Measurements from ENCODE around the gene KLHL17.
"Not testable (repeated sequence)": the region's sequence is repeated elsewhere in the genome, so short reads cannot be mapped to it uniquely, and the experiment has no call there.

KLHL17 gene

DNA sequence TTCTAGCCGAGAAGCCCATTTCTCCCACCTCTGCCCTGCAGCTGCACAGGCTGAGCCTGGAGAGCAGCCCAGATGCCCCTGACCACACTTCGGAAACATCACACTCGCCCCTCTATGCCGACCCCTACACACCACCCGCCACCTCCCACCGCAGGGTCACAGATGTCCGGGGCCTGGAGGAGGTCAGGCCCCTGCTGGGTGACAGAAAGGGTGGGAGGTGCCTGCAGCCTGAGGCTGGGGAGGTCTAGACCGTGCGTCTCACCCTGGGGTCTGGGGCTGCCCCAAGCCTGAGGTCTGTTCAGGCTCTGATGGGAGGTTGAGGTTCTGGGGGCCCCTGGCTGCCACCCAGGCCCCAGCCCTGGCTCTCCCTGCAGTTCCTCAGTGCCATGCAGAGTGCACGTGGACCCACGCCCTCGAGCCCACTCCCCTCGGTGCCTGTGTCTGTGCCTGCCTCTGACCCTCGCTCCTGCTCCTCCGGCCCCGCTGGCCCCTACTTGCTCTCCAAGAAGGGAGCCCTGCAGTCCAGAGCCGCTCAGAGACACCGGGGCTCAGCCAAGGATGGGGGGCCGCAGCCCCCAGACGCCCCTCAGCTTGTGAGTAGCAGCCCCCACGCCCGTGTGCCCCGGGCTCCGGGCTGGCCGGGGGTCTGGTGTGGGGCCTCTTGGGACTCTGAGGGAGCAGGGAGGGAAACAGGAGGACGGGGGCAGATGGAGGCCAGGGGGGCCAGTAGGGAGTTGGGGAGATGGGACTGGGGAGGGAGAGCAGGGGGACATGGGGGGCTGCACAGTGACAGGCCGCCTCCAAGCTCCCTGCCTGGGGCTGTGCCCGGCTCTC lies 13.3 kb downstream of the KLHL17 start:
- Histone ChIP-seq H3K4me1 (ENCODE audit: control insufficient read depth, insufficient read depth, low read length) (no peaks in the 10 kb centered on the region), H3K27ac (ENCODE audit: low read depth, low read length) (no peak overlapping the region), H3K36me3 (ENCODE audit: control insufficient read depth, insufficient read depth, low read length) (no peaks in the 10 kb centered on the region), H3K9me3 (ENCODE audit: control insufficient read depth, insufficient read depth, low read length) (no peaks in the 10 kb centered on the region), H3K4me3 (ENCODE audit: low read depth, low read length) (no peak overlapping the region), H3K9ac (ENCODE audit: low read depth, low read length) (no peak overlapping the region), H3K27me3 (ENCODE audit: control insufficient read depth, insufficient read depth, low read length) (peaks cover 32% of the 10 kb centered on the region)

DNA sequence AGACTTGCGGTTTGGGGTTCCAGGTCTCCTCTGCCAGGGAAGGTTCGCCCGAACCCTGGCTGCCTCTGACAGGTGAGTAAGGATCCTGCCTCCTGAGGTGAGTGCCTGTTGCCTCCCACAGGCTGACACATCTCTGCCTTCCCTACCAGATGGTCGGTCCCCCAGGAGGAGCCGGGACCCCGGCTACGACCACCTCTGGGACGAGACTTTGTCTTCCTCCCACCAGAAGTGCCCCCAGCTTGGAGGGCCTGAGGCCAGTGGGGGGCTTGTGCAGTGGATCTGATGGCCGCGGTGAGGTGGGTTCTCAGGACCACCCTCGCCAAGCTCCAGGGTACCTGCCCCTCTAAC lies 13.9 kb downstream of the KLHL17 start:
- H3K4me3 ChIP-seq (ENCODE audit: low read depth, low read length) = no peak overlapping the region
- H3K36me3 ChIP-seq (ENCODE audit: control insufficient read depth, insufficient read depth, low read length) = no peaks in the 10 kb centered on the region
- H3K4me1 ChIP-seq (ENCODE audit: control insufficient read depth, insufficient read depth, low read length) = no peaks in the 10 kb centered on the region
- H3K9me3 ChIP-seq (ENCODE audit: control insufficient read depth, insufficient read depth, low read length) = no peaks in the 10 kb centered on the region
- peaks cover 26% of the 10 kb centered on the region for H3K27me3 ChIP-seq (ENCODE audit: control insufficient read depth, insufficient read depth, low read length)
- no peak overlapping the region for H3K9ac ChIP-seq (ENCODE audit: low read depth, low read length)
- H3K27ac ChIP-seq (ENCODE audit: low read depth, low read length) = no peak overlapping the region

DNA sequence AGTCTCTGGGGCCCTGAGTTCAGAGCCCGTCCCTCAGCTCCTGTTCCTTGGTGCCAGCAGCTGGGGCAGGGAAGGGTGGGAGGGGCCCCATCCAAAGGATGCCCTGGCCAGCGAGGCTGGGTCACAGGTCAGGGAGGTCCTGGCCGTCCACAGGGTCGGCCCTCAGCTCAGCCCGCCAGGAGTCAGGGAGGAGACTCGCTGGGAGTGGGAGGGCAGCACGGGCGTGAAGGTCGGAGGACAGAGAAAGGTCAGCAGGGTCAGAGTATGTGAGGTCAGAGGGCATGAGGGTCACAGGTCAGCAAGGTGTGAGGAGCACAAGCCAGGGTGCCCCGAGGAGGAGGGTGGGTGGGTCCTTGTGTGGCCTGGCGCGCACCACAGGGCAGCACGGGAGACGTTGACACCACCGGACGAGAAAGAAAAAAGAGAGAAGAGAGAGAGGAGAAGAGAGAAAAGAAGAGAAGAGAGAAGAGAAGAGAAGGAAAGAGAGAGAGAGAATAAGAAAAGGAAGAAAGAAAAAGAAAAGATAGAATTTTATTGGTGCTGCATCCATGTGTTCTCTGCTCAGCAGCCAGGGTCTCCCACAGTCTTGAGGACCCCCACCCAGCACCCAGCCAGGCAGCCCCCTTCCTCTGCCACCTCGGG lies 14.4 kb downstream of the KLHL17 start:
- no peak overlapping the region for H3K4me3 ChIP-seq (ENCODE audit: low read depth, low read length)
- no peaks in the 10 kb centered on the region for H3K9me3 ChIP-seq (ENCODE audit: control insufficient read depth, insufficient read depth, low read length)
- peaks cover 25% of the 10 kb centered on the region for H3K27me3 ChIP-seq (ENCODE audit: control insufficient read depth, insufficient read depth, low read length)
- H3K36me3 ChIP-seq (ENCODE audit: control insufficient read depth, insufficient read depth, low read length) = no peaks in the 10 kb centered on the region
- H3K9ac ChIP-seq (ENCODE audit: low read depth, low read length) = no peak overlapping the region
- no peak overlapping the region for H3K27ac ChIP-seq (ENCODE audit: low read depth, low read length)
- H3K4me1 ChIP-seq (ENCODE audit: control insufficient read depth, insufficient read depth, low read length) = no peaks in the 10 kb centered on the region

DNA sequence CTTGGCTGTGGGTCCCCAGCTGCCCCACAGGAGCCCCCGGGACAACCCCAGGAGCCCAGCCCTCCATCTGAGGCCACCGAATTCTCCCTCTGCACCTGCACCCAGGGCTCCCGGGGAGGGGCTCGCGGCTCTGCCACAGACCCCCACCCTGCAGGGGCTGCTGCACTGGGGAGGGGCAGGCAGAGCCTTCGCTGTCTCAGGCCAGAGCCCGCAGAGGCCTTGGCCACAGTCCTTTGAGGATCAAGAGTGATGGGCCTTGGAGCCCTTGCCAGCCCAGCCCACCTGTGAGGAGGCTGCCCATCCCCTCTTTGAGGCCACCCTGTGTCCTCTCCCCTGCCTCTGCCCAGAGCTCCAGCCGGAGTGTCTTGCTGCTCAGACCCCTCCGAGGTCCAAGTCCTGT lies 15.0 kb downstream of the KLHL17 start:
- Histone ChIP-seq H3K27ac (ENCODE audit: low read depth, low read length) (no peak overlapping the region), H3K27me3 (ENCODE audit: control insufficient read depth, insufficient read depth, low read length) (peaks cover 22% of the 10 kb centered on the region), H3K36me3 (ENCODE audit: control insufficient read depth, insufficient read depth, low read length) (no peaks in the 10 kb centered on the region), H3K4me3 (ENCODE audit: low read depth, low read length) (no peak overlapping the region), H3K9ac (ENCODE audit: low read depth, low read length) (no peak overlapping the region), H3K4me1 (ENCODE audit: control insufficient read depth, insufficient read depth, low read length) (no peaks in the 10 kb centered on the region), H3K9me3 (ENCODE audit: control insufficient read depth, insufficient read depth, low read length) (no peaks in the 10 kb centered on the region)

DNA sequence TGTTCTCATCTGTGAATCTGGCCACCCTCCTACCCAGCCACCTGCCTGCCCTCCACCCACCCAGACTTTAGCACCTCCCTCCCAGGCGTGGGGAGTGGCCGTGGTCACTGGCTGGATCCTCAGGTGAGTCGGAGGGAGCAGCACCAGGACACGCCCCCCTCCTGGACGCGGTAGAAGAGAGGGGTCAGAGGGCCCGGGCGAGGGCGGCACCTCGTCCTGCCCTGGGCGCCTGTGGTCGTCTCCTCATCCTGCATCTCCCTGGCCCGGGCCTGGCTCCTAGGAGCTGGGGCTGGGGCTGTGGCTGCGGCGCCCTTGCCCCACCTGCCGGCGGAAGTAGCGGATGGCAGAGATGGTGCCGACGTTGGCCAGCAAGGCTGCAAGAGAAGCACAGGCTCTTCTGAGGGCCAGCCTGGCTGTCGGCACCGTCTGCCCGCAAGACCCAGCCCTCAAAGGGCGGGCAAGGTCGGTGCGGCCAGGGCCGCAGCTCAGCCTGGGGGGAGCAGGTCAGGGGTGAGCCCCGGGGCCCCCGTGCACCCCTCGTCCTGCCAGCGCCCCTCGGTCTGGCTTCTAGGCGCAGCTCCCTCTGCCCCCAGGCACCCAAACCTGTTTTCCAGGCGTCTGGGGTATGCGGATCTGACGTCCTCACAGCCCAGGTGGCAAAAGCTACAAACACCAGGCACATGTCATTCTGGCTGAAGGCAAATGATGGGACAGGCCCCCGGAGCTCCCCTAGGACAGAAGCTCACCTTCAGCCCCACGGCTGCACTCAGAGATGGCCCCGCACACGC lies 15.7 kb downstream of the KLHL17 start:
- H3K36me3 ChIP-seq (ENCODE audit: control insufficient read depth, insufficient read depth, low read length) = no peaks in the 10 kb centered on the region
- H3K9ac ChIP-seq (ENCODE audit: low read depth, low read length) = no peak overlapping the region
- no peaks in the 10 kb centered on the region for H3K9me3 ChIP-seq (ENCODE audit: control insufficient read depth, insufficient read depth, low read length)
- no peak overlapping the region for H3K27ac ChIP-seq (ENCODE audit: low read depth, low read length)
- no peak overlapping the region for H3K4me3 ChIP-seq (ENCODE audit: low read depth, low read length)
- no peaks in the 10 kb centered on the region for H3K4me1 ChIP-seq (ENCODE audit: control insufficient read depth, insufficient read depth, low read length)
- H3K27me3 ChIP-seq (ENCODE audit: control insufficient read depth, insufficient read depth, low read length) = peaks cover 20% of the 10 kb centered on the region

DNA sequence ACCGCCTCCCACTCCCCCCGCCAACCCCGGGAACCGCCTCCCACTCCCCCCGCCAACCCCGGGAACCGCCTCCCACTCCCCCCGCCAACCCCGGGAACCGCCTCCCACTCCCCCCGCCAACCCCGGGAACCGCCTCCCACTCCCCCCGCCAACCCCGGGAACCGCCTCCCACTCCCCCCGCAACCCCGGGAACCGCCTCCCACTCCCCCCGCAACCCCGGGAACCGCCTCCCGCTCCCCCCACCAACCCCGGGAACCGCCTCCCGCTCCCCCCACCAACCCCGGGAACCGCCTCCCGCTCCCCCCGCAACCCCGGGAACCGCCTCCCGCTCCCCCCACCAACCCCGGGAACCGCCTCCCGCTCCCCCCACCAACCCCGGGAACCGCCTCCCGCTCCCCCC lies 16.4 kb downstream of the KLHL17 start:
- not testable (repeated sequence) for H3K36me3 ChIP-seq (ENCODE audit: control insufficient read depth, insufficient read depth, low read length); H3K9me3 ChIP-seq (ENCODE audit: control insufficient read depth, insufficient read depth, low read length); H3K4me3 ChIP-seq (ENCODE audit: low read depth, low read length); H3K27ac ChIP-seq (ENCODE audit: low read depth, low read length); H3K9ac ChIP-seq (ENCODE audit: low read depth, low read length); H3K4me1 ChIP-seq (ENCODE audit: control insufficient read depth, insufficient read depth, low read length)
- peaks cover 25% of the 10 kb centered on the region for H3K27me3 ChIP-seq (ENCODE audit: control insufficient read depth, insufficient read depth, low read length)

DNA sequence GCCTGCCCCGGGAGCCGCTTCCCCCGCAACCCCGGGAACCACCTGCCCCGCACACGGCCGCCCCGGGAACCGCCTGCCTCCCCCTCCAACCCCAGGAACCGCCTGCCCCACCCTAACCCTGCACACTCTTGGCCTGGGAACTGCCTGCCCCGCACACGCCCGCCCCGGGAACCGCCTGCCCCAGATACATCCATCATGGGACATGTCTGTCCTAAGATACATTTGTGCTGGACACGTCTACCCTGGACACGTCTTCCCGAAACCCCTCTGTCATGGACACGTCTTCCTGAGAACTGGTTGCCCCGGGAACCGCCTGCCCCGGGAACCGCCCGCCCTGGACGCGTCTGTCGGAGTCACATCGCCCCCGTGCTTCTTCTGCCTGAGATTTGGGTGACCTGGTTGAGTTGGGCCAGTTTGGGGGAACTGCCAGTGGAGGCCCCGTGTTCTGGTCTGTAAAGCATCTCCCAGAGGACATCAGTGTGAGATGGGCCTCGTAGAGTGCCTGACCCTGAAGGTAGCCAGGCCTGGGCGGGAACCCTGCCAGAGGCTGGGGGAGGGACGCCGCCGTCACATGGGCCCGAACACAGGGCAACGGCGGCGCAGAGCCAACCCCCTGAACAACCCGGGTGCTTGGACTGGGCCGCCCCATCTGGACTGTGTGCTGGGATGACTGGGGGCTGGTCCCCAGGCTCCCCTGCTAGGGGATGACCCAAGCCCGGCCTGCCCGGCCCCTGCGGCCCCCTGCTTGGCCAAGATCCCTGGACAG lies 17.9 kb downstream of the KLHL17 start:
- H3K4me3 ChIP-seq (ENCODE audit: low read depth, low read length) = no peak overlapping the region
- H3K27ac ChIP-seq (ENCODE audit: low read depth, low read length) = no peak overlapping the region
- no peaks in the 10 kb centered on the region for H3K9me3 ChIP-seq (ENCODE audit: control insufficient read depth, insufficient read depth, low read length)
- H3K9ac ChIP-seq (ENCODE audit: low read depth, low read length) = no peak overlapping the region
- no peaks in the 10 kb centered on the region for H3K36me3 ChIP-seq (ENCODE audit: control insufficient read depth, insufficient read depth, low read length)
- H3K27me3 ChIP-seq (ENCODE audit: control insufficient read depth, insufficient read depth, low read length) = peaks cover 35% of the 10 kb centered on the region
- H3K4me1 ChIP-seq (ENCODE audit: control insufficient read depth, insufficient read depth, low read length) = no peaks in the 10 kb centered on the region

DNA sequence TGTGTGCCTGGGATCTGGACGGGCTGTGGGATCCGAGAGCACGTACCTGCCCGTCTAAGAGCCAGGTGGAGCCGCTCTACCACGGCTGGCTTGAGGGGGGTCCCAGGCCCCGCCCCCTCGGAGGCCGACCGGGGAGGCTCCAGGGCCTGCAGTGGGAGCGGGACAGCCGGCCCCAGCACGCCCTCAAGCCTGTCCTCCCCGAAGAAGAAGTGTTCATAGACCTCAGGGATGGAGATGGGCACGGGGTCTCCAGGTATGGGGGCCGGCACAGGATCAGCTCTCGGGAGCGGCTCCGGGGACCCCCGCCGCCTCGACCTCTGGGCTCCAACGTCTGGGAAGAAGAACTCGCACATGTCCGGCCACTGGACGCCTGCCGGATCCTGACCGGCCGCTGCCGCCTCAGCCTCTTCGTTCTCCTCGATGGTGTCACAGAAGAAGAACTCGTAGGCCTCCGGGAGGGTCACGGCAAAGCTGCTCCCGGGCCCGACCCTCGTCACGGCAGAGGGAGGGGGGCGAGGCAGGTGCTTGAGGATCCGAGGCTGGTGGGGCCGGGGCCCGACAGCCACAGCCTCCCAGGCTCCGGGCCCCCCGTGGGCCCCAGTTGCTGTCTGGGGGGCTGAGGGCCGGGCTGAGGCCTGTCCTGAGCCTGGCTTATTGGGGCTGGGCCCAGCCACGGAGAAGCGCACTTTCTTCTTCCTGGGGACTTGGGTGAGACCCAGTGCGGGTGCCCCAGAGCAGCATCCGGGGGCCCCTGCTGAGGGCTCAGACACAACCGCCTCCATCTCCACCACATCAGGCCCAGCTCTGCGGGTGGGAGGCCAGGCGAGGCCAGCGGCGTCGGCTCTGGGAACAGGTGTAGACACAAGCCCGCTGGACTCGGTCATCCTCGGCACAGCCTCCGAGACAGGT lies 18.7 kb downstream of the KLHL17 start:
- no peak overlapping the region for H3K4me3 ChIP-seq (ENCODE audit: low read depth, low read length)
- H3K27me3 ChIP-seq (ENCODE audit: control insufficient read depth, insufficient read depth, low read length) = peaks cover 39% of the 10 kb centered on the region

DNA sequence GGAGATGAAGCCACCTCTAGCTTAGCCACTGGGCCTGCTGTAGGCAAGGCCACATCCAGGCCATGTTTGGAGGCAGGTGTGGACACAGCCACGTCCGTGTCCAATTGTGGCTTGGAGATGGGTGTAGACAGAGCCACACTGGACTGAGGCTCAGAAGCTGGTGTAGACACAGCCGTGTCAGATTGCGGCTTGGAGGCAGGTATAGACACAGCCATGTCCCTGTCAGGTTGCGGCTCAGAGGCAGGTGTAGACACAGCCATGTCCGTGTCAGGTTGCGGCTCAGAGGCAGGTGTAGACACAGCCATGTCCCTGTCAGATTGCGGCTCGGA lies 19.3 kb downstream of the KLHL17 start:
- no peak overlapping the region for H3K27ac ChIP-seq (ENCODE audit: low read depth, low read length)
- no peaks in the 10 kb centered on the region for H3K9me3 ChIP-seq (ENCODE audit: control insufficient read depth, insufficient read depth, low read length)
- no peaks in the 10 kb centered on the region for H3K36me3 ChIP-seq (ENCODE audit: control insufficient read depth, insufficient read depth, low read length)
- H3K9ac ChIP-seq (ENCODE audit: low read depth, low read length) = no peak overlapping the region
- peaks cover 42% of the 10 kb centered on the region for H3K27me3 ChIP-seq (ENCODE audit: control insufficient read depth, insufficient read depth, low read length)
- no peaks in the 10 kb centered on the region for H3K4me1 ChIP-seq (ENCODE audit: control insufficient read depth, insufficient read depth, low read length)
- H3K4me3 ChIP-seq (ENCODE audit: low read depth, low read length) = no peak overlapping the region

More for the DNA sequence above, 18.7 kb downstream of the KLHL17 start:
- no peaks in the 10 kb centered on the region for H3K36me3 ChIP-seq (ENCODE audit: control insufficient read depth, insufficient read depth, low read length)
- H3K4me1 ChIP-seq (ENCODE audit: control insufficient read depth, insufficient read depth, low read length) = no peaks in the 10 kb centered on the region
- no peak overlapping the region for H3K27ac ChIP-seq (ENCODE audit: low read depth, low read length)
- H3K9ac ChIP-seq (ENCODE audit: low read depth, low read length) = no peak overlapping the region
- no peaks in the 10 kb centered on the region for H3K9me3 ChIP-seq (ENCODE audit: control insufficient read depth, insufficient read depth, low read length)

DNA sequence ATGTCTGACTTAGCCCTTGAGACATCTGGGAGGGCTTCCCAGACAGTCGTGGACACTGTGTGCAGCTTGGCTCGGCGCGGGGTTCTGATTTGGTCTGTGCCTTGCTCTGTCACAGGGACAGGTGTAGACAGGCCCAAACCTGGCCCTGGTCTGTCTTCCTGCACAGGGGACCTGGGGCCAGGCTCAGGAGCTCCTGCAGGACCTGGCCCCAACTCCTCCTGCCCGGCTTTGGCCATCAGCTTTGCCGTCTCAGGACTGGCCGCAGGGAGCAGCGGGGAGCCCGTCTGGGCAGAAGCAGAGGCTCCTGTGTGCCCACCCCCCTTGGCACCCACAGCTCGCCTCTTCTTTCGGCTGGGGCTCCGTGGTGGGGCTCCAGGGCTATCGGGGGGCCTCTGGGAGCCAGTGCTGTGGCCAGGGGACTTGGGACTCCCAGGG lies 19.8 kb downstream of the KLHL17 start:
- Histone ChIP-seq H3K9ac (ENCODE audit: low read depth, low read length) (no peak overlapping the region), H3K9me3 (ENCODE audit: control insufficient read depth, insufficient read depth, low read length) (no peaks in the 10 kb centered on the region), H3K4me1 (ENCODE audit: control insufficient read depth, insufficient read depth, low read length) (no peaks in the 10 kb centered on the region), H3K27me3 (ENCODE audit: control insufficient read depth, insufficient read depth, low read length) (peaks cover 45% of the 10 kb centered on the region), H3K27ac (ENCODE audit: low read depth, low read length) (no peak overlapping the region), H3K4me3 (ENCODE audit: low read depth, low read length) (no peak overlapping the region), H3K36me3 (ENCODE audit: control insufficient read depth, insufficient read depth, low read length) (no peaks in the 10 kb centered on the region)
